ENCODE measurements around the gene AHSG. TPM values are rescaled to one million over a fixed set of nuclear protein-coding genes. Genes with fewer than 3 reads are reported as not detected.

AHSG gene
- total RNA-seq, 1 donor from 2014 or later = not detected

DNA sequence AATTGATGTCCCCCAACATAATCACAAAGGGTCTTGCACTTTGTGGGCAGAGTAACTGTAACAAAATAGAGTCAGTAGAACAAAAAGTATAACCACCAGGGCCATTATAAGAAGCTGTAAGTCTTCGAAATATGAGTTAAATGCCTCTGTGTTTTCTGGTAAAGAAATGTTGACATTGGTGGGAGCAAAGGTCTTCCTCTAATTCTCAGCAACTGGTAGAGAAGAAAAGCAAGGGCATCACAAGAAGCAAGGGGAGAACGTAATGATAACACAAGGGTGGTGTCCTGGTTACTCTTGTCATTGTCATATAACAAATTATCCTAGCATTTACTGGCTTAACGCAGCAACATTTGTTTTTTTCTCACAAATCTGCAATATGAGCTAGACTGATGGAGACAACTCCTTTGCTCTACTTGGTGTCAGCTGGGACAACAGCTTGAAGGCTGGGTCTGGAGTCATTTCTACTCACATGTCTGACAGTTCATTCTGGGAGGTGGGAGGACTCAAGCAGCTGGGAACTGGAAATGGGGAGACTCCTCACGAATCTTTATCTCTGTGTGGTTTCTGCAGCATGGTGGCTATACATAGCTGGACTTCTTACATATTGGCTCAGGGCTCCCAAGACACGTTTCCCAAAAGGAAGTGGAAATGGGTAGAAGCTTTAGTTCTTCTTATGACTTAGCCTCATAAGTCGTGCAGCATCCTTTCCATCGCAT is 22.1 kb upstream of the AHSG start:
- intact Hi-C loops (cut with micrococcal nuclease) = loop anchor here (1.0 kb wide), 1 partner anchor 231 kb away; no protein-coding TSS in a partner anchor

DNA sequence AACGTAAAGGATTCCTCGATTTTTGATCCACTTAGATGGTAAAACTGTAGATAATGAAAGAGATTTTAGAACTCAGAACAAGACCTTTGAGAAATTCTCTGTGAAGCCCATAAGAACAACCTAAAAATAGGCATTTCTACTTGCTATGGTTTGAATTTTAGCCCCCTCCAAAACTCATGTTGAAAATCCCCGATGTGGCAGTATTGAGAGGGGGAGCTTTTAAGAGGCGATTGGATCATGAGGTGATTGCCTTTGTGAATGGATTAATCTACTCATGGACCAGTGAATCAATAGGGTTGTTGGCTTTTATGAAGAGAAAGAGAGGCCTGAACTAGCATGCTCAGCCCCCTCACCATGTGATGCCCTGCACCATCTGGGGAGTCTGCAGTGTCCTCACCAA is 20.2 kb upstream of the AHSG start:
- intact Hi-C loops (cut with micrococcal nuclease) = no loop called here

DNA sequence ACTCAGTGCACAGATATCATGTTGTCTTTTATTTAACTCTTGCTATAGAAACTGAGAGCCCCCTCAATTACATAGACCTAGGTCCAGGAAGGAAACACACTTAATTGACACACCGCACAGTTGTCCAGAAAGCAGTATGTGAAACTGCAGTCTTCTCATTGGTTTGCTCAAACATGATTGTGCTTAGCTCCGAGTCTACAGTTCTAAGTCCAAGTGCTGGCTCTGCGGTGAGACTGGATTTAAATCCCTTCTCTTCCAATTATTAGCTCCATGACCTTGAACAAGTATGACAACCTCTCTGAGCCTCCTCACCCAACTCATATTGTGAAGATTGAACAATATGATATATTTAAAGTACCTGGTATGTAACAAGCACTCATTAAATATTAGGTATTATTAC is 19.0 kb upstream of the AHSG start:
- intact Hi-C loops (cut with micrococcal nuclease) = no loop called here

DNA sequence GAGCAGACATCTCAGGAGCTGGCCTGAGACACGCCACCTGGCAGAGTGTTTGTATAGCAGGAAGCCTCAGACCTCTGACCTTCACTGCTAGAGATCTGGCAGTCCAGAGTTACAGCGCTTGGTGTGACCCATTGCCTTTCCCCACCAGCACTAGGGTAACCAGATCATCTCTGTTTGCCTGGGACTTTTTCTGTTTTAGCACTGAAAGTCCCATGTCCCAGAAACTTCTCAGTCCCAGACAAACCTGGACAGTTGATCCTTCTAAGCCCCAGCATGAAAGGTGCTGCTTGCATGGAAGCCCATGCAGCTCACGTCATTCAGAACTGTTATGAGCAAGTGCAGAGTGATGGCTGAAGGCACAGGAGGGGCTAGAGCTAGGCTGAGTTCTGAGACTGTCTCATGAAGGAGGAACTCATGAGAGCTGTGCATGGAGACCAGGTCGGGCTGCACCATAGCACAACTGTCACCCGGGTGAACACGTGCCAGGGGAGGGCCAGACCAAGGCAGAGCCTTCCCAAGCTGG is 18.2 kb upstream of the AHSG start:
- intact Hi-C loops (cut with micrococcal nuclease) = no loop called here

DNA sequence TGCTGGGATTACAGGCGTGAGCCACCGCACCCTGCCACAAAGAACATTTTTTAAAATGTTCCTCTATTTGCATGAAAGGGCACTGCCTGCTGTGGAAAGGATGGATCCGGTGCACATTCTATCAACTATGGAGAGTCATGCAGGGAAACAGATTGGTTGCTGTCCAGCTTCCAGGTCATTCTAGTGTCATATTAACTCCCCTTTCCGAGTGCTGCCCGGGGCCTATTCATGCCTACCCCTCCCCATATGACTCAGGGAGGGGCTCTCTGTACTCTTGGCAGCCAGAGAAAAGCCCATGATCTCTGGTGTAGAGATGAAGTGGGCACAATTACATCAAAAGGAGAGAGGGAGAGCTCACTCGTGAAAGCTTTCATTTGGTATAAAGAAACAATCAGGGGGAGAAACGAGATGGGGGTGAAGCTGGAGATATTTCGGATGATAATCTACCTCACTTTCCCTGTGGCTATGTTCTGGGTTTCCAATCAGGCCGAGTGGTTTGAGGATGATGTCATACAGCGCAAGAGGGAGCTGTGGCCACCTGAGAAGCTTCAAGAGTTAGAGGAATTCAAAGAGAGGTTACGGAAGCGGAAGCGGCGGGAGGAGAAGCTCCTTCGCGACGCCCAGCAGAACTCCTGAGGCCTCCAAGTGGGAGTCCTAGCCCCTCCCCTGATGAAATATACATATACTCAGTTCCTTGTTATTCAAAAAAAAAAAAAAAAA is 16.1 kb upstream of the AHSG start:
- intact Hi-C loops (cut with micrococcal nuclease) = no loop called here

DNA sequence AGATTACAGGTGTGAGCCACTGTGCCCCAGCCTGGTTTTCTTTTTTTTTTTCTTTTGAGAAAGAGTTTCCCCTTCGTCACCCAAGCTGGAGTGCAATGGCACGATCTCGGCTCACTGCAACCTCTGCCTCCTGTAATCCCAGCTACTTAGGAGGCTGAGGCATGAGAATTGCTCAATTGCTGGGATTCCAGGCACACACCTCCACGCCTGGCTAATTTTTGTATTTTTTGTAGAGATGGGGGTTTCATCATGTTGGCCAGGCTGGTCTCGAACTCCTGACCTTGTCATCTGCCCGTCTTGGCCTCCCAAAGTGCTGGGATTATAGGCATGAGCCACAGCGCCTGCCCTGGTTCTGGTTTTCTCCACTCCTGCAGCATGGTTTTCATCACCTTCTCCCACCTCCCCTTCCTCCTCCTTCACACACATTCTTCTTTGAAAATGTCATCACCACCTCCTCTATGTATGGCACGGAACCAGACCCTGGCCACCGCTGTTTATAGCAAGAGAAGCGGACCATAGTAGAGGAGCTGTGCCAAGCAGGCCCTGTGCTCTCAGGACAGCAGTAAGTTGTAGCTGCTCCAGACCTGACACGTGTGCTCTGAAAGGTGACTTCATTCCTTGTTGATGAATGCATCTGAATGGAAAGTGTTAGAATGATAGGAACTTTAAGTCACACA is 14.6 kb upstream of the AHSG start:
- intact Hi-C loops (cut with micrococcal nuclease) = no loop called here

DNA sequence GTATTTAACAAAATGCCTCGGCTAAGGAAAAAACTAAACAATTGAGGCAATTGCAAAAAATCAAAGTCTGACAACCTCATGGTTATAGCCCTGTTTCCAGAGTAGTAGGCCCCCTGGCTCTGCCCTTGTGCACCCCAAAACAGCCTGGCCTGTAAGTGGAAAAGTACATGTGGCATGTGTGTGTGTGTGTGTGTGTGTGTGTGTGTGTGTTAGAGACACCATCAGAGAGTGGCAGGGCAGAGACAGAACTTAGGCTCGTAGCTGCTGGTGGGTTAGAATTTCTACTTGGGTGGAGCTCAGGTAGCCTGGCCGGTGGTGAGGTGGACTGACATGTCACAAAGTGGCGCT is 14.1 kb upstream of the AHSG start:
- intact Hi-C loops (cut with micrococcal nuclease) = no loop called here

DNA sequence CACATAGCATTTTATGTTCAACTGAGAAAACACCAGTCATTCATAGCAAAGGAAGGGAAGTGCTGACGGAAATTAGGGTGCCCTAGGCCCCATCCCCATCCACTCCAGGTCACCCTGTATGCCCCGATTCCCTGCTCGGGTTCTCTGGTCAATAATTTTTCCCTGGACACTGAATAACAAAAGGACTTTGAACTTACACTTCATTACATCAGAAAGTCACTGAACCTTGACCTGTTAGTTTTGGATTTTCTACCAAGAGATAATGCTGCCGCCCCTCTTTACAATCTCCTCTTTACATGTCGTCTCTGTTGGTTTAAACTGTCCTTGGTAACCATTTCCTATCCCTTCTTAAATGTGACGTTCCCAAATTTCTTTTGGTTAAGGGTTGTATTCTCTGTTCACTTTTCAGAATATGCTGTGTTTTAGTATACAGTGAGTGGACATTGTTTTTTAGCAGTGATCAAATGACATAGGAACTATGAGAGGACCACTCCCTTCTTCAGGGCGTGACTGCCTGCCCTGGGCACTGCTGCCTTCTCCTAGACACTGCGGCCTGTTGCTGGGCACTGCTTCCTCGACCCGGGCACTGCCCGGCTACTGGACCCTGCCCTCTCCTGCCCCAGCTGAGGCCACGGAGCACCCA is 13.6 kb upstream of the AHSG start:
- intact Hi-C loops (cut with micrococcal nuclease) = no loop called here

DNA sequence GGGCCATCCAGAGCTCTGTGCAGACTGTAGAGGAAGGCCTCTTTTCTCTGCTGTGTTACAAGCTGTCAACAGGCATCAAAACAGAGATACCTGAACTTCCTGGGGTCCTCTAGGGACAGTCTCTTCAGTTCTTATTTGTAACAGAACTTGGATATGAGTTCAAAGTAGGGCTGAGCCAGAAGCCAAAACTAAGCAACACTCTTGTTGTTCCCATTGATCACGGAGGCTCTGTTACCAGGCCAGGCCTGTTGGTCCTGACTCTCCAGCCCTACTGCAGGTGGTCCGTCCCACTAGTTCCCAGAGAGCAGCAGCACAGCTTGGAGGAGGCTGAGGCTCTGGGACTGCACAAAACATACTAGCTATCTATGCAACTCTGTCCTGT is 13.1 kb upstream of the AHSG start:
- intact Hi-C loops (cut with micrococcal nuclease) = no loop called here

DNA sequence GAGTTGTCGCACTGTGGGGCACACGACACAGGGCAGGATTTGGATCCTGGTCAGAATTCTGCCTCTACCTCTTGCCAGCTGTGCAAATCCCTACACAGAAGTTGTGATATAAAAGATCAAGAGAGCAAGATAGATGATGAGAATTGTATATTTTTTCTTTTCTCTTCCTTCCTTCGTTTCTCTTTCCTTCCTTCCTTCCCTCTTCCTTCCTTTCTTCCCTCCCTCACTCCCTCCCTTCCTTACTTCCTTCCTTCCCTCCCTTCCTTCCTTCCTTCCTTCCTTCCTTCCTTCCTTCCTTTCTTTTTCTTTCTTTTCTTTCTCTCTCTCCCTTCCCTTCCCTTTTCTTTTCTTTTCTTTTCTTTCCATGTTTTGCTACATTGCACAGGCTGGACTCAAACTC is 12.0 kb upstream of the AHSG start:
- intact Hi-C loops (cut with micrococcal nuclease) = no loop called here

DNA sequence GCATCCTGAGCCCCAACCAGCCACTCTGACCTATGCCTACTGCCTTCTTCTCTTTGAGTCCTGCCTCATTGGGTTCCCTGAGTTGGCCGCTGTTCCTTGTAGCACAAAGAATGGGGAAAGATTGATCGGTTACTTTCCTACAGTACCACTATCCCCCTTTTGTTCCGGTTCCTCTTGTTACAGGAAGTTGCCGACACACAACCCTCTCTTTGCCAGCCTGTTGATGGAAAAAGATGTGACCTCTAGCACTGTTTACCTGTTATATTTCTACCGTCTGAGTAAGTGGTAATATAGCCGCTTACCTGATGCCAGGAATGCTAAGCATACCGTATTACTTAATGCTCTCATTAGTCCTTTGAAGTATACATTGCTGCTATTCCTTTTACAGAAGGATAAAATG is 9.7 kb upstream of the AHSG start:
- intact Hi-C loops (cut with micrococcal nuclease) = no loop called here

DNA sequence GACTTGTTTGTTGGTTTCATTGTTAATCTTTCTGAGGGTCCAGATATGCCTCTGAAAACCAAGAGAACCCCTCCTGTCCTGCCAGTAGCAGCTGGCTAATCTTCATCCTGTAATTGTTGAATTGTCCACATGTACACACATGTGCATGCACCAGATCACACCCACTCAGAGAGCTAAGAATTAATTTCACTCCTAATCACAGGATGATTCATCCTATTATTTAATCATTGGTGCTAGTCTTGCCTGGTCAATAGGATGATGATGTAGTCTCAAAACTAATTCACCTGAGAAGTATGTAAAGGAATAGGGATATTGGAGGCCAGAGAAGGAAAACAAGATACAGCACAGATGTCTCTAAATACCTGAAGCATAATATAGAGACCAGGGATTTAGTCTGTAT is 7.8 kb upstream of the AHSG start:
- intact Hi-C loops (cut with micrococcal nuclease) = no loop called here

DNA sequence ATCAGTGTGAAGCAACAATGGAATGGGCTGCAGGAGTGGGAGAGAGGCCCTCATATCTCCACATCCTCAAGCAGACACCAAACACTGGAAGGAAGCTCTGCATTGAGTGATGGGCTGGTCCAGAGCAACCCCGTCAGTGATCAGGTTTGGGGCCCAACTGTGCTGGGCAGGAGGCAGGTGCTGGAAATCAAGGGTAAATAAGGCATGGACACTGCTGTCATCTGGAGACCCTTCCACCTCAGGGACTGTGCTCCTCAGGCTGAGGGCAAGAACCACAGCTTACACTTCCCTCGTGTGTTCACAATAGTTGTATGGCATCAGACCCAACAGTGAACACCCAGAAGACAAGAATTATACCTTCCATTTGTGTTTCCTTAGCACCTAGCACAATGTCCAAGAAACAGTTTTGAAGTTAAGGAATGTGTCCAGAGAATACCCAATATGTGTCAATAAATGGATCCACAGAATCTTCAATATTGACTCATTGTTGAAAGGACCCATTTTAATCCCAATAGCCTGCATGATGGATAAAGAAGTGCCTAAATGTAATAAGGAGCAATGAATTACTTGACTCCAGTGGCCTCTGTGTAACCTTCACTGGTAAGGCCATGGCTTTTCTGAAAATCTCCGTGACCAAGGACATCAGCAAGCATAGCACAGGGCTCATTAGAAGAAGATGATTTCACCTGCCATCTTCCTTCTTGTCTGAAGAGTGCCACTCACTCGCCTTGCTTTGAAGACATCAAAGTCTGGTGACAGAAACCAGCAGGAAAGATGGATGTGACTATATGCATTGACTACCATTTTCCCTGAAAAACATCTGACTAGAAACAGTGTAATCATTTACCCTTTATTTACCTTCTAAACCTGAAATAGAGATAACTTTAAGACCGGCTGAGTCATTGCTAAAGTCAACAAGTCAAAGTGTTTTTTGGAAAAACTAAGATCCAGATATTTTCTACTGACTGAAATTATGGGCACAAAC is 7.0 kb upstream of the AHSG start:
- intact Hi-C loops (cut with micrococcal nuclease) = no loop called here

DNA sequence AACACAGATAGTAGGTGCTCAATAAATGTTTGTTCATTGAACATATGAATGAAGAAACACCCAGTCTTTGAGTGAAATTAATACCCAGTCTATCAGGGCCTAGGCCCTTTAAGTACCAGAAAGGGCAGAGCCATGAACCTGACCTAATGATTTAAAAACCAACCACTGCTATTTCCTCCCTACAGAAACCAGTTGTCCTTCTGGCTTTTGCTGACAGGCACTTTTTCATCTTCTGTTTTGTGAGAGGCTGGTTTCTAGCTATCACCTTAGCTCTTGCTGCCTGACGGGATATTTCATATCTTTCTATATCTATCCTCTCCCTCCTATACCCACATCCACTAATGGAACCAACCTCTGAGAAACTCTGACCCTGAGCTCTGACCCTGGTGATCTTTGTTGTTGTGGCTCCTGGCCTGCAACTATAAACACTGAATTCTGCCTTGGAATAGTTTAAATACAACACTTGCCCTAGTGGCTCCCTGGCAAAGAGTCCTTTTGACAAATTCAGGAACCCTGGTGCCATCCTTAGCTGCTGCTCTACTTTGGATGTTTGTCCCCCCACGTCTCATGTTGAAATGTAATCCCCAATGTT is 4.1 kb upstream of the AHSG start:
- intact Hi-C loops (cut with micrococcal nuclease) = no loop called here

DNA sequence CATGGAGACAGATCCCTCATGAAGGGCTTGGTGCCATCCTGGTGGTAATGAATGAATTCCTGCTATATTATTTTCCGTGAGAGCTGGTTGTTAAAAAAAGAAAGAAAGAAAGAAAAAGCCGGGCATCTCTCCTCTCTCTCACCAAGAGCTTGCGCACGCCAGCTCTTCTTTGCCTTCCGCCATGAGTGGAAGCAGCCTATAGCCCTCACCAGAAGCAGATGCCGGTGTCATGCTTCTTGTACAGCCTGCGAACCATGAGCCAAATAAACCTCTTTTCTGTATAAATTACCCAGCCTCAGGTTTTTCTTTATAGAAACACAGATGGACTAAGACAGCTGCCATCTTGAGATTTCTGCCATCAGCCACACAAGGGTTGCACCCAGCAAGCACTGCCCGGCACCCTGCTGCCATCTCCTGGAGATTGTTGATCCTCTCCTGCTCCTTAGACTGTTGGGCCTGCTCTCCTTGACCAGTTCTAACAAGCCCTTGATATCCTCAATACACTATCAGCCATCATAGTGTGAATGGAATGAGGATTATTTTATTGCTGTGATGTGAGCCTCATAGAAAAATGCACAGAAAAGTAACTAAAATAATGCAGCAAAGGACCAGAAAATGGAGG is 3.5 kb upstream of the AHSG start:
- intact Hi-C loops (cut with micrococcal nuclease) = no loop called here

DNA sequence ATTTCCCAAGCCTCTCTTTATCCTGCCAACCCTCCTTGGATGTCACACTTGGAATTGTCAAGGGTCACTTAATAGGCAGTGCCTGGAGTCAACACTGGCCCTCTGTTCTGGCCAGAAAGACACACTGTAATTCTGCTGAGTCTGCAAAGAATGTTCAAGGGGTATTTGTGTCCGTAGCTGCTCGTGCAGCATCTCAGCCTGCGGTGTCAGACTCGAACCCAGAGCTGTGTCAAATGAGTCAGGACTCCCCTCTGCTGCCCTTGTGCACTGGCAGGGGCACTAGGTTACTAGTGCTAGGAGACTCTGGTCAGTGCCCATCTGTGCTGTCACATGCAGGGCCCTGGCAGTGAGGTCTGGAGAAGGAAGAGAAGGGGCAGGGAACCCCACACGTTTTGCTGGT is 795 bp upstream of the AHSG start:
- intact Hi-C loops (cut with micrococcal nuclease) = no loop called here

DNA sequence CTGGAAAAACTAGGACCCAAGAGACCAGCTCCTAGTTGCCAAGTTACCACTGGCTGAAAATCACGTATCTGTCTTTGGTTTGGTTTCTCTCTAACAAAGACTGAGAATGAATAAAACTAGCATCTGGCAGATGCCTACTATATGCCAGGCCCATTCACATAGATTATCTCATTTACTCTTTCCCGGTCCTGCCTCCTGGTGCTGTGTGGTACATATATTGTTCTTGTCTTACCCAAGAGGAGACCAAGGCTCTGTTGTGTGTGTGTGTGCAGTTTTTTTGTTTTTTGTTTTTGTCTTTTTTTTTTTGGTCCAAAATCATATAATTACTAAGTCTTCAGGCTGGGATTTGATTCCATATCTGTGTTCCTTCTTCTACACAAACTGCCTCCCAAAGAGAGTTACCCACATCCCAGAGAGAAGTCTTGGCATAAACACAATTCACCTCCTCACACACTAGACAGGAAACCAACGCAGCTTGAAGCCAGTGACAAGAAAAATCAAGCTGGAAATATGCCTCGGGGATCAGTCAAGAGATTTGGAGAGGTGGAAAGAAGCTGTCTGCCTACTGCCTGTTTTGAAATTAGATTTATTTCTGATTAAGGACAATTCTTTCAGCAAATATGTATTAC is 891 bp downstream of the AHSG start:
- intact Hi-C loops (cut with micrococcal nuclease) = loop anchor here (2.0 kb wide), 1 partner anchor 551 kb away; no protein-coding TSS in a partner anchor

DNA sequence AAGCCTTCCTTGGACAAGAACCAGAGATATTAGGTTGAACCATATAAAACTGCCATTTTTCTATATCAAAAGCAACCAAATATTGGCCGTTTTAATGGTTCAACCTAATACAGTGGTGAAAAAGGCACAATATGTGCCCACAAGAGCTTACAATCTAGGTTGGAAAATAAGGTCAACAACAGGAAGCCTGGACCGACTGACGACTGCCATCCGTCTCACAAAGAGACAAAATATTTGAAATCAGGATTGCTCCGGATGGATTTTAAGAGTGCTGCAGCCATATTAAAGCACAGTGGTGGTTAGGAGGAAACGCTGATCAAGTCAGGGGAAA is 1.4 kb downstream of the AHSG start:
- intact Hi-C loops (cut with micrococcal nuclease) = loop anchor here (2.0 kb wide), 1 partner anchor 551 kb away; no protein-coding TSS in a partner anchor

All from T-helper 1 cell treated with Interleukin-12 subunit alpha and Interleukin-12 subunit beta and Interleukin-4 antibody, amounts not matched to agents 30 ng/mL and 1 ng/mL, for 36 hours (primary cell).